ENCODE results near the gene CD109.
"Not testable (repeated sequence)": the region's sequence is repeated elsewhere in the genome, so short reads cannot be mapped to it uniquely, and the experiment has no call there.

CD109 gene

GRCh38 chr6:73688351-73688750 lies 7.7 kb upstream of the CD109 start:
- FAIRE-seq: no peak

- FAIRE-seq: no peak
These were observed 5.9 kb upstream of the CD109 start for GRCh38 chr6:73690056-73690455.

- FAIRE-seq: no peak
These were observed 4.5 kb upstream of the CD109 start for GRCh38 chr6:73691512-73691911.

GRCh38 chr6:73694711-73695411 lies 1.1 kb upstream of the CD109 start:
- no peak for FAIRE-seq

- no peak for FAIRE-seq
These were observed 1.1 kb downstream of the CD109 start for GRCh38 chr6:73696966-73697655.

- no peak for FAIRE-seq
These were observed 3.9 kb downstream of the CD109 start for GRCh38 chr6:73699676-73700459.

GRCh38 chr6:73702444-73702843 lies 6.4 kb downstream of the CD109 start:
- FAIRE-seq: no peak

- FAIRE-seq: no peak
These were observed 7.5 kb downstream of the CD109 start for GRCh38 chr6:73703466-73703865.

GRCh38 chr6:73704260-73704659 lies 8.3 kb downstream of the CD109 start:
- FAIRE-seq: no peak

- no peak for FAIRE-seq
These were observed 8.8 kb downstream of the CD109 start for GRCh38 chr6:73704798-73705197.

GRCh38 chr6:73706971-73707370 lies 11.0 kb downstream of the CD109 start:
- FAIRE-seq: no peak

- FAIRE-seq: no peak
These were observed 14.5 kb downstream of the CD109 start for GRCh38 chr6:73710470-73710869.

- no peak for FAIRE-seq
These were observed 14.9 kb downstream of the CD109 start for GRCh38 chr6:73710948-73711347.

- FAIRE-seq: no peak
These were observed 16.7 kb downstream of the CD109 start for GRCh38 chr6:73712535-73713173.

- no peak for FAIRE-seq
These were observed 17.6 kb downstream of the CD109 start for GRCh38 chr6:73713426-73714147.

- not testable (repeated sequence) for FAIRE-seq
These were observed 19.1 kb downstream of the CD109 start for GRCh38 chr6:73715111-73715508.

GRCh38 chr6:73719046-73719445 lies 23.0 kb downstream of the CD109 start:
- no peak for FAIRE-seq

GRCh38 chr6:73722318-73723060 lies 26.5 kb downstream of the CD109 start:
- no peak for FAIRE-seq

- not testable (repeated sequence) for FAIRE-seq
These were observed 27.5 kb downstream of the CD109 start for GRCh38 chr6:73723480-73723879.

GRCh38 chr6:73724389-73724788 lies 28.4 kb downstream of the CD109 start:
- no peak for FAIRE-seq

- FAIRE-seq: not testable (repeated sequence)
These were observed 29.2 kb downstream of the CD109 start for GRCh38 chr6:73725192-73725591.

GRCh38 chr6:73727114-73727513 lies 31.1 kb downstream of the CD109 start:
- FAIRE-seq: no peak
